NCI-H345 treated with DMSO at 0.1 percent for 48 hours (cell line): Measurements from ENCODE around the gene PGM2.

Source experiments
- DNase-seq: peaks from one replicate; lab custom pipeline; 2025; ENCODE audit not compliant: unreplicated experiment; lab: John Stamatoyannopoulos, UW

The PGM2 gene

DNA sequence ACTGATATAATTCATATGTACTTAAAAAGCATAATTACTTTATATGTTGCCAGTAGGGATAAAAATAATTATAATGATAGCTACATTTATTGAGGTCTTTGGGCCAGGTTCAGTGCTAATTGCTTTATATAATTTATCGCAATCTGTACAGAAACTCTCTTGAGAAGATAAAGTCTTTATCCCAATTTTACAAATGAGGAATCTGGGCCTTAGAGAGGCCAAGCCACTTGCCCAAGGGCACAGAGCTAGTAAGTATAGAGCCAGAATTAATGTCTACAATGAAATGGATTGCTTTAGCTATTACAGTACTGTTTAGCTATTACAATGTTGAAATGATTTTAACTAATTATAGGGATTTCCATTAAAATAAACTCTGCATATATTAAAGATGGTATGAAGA is 33.8 kb downstream of the PGM2 start:
- DNase-seq: no peak

DNA sequence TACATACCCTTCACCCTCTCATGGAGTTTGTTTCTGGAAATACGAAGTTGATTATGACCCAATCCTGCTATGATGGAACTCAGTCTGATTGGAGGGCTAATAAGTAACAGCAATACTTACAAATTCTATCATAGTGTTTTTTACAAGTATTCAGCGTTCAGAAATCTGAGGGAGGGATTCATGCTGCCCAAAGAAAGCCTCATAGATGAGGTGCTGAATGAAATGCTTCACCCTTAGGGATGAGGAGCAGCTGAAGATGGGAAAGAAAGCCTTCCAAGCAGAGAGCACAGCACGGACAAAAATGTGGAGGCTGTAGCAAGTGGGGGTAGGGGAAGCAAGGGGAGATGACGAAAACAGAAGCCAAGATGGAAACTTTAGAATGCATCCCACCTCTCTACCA is 36.5 kb downstream of the PGM2 start:
- no peak for DNase-seq

DNA sequence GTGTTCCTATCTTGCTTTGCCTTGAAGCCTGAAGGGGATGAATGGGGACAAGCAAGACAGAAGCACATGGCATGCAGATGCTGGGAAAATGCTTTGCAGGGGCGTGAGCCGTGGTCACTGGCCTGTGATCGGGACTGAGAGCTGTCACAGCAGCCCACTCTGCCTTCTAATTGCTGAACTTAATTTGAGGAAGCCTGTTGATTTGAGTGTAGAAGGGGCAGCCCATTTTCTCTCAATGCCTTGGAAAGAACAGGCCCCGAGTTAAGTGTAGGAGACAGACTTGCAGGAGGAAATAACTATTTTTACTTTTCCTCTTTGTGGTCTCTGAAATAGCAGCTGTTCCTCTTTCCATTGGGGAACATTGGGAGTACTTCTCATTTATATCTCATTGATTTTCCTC is 38.3 kb downstream of the PGM2 start:
- no peak for DNase-seq

DNA sequence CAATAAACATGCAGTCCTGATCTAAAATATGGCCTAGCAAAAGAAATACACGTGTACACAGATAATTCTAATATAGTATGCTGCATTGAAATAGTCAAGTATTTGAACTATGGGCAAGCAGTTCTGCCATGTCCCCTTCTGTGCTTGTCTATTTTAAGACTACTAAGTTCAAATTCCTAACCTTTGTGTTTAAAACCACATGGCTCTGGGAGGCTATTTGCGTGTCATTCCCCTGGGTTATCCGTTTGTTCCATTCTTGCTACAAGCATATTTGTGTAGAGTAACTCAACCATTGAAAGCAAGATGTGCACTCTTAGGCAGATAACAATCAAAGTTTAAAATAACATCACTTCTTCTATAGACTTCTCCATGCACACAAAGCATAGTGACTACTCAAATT is 39.0 kb downstream of the PGM2 start:
- no peak for DNase-seq

DNA sequence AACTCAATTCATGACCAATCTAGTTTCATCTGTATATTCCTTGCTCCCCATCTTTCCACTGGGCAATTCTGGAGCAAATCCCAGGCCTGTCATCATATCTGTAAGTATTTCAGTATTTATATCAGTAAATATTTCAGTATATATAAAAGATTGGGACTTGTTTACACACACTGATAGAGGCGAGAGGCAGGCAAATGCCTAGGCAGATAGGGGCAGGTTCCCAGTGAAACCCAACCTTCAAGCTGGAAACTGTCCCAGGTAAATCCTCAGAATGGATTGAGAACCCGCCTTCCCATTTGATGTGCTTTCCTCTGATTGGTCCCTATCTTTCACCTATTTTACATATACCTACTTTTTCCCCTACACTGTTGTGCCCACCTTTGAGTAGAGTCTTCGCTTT is 40.6 kb downstream of the PGM2 start:
- no peak for DNase-seq

DNA sequence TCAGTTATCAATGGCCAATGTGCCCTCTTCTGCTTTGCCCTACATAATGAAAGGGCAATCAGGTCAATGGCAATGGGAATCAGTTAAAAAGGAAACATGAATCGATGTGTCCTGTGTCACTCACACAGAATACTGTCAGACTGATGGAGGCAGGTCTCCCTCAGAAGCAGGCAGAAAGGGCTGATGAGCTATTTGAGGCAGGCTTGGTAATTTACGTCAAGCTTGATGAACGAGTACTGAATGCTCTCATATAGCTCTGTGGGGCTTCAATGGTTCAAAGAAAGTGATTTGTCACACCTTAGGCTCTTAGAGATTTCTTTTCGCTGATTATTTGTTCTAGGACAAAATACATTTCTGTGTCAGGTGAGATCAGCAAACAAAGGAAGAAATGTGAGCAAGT is 41.8 kb downstream of the PGM2 start:
- DNase-seq: no peak

DNA sequence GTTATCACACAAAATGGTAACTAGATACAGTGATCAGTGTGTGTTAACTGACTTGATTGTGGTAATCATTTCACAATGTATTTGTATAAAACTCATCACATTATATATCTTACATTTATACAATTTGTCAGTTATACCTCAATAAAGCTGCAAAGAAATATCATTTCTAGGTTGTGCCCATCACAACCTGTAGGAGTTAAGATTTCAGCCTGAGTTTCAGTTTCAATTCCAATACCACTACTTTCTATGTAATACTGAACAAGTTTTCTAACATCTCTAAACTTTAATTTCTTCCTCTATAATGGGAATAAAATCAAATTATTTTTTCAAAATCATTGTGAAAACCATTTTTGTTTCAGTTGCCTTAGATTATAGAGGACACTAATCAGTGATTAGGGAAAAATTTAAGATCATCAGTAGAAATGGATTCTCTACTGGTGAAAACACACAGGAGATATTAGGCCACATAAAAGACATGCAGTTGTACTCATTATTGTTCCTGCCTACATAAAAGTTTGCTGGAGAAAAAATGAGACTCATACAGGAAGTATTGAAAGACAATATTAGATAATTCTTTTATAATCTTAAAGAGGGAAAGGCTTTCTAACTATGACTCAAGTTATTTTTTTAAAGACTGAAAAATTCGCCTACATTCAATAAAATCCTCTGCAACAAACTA is 46.0 kb downstream of the PGM2 start:
- no peak for DNase-seq

DNA sequence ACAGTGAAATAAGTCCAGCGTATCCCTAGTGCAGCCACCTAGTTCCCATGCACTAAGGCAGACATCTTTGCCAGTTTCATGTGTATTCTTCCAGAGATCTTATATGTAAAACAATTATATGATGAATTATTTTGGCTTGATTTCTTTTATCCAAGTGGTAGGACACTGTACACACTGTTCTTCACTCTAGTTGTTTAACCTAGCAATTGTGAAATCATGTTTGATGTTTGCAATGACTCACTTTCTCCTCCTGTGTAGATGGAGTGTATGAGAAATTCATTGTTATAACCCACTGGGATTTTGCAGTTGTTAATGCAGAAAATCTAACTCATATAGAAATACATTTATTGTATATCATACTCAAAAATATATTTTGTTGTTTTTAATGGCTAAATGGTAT is 46.9 kb downstream of the PGM2 start:
- no peak for DNase-seq

DNA sequence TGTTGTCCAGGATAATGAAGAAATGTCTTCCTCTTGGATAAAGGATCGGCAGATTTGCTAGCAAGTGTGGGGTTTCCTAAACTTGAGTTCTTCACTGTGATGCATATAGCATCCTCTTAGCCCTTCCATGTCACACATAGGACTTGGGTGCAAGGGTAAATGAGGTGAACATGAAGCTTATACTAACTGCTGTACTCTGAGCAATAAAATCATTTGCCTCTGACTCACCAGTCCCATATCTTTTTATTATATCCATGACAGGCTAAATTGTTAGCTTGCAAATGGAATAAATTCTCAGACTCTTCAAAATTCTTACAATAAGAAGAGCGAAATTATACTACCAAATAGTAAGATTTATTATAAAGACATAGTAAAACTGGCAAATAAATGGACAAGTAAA is 49.7 kb downstream of the PGM2 start:
- no peak for DNase-seq

DNA sequence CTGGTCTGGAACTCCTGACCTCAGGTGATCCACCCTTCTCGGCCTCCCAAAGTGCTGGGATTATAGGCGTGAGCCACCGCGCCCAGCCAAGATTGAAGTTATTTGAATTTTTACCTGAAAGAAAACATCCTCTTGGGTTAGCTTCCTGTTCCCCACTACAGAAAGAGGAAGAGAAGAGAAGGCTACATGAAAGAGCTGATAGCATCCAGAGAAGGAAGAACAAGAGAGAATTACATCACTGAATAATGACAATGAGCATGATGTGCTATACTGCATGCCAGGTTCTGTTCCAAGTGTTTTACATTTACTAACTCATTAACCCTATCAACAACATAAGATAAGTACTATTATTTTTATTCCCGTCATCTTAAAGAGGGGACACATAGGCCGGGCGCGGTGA is 52.9 kb downstream of the PGM2 start:
- no peak for DNase-seq

DNA sequence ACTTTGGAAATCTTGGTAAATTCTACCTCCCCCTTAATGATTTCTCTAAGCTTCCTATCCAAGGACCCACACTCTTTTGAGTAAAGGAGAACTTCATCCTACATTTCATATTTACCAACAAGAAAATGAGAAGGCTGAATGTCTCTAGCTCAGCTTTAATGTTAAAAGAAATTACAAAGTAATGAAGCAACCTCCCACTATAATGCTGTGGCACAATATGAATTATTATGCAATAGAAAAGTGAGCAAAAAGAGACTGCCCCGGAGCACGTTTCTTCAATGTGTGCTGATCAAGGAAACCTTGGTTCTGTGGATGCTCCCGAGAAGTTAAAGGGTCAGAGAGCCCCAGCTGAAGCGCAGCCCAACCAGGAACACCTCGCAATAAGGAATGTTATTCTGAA is 55.3 kb downstream of the PGM2 start:
- DNase-seq: no peak

DNA sequence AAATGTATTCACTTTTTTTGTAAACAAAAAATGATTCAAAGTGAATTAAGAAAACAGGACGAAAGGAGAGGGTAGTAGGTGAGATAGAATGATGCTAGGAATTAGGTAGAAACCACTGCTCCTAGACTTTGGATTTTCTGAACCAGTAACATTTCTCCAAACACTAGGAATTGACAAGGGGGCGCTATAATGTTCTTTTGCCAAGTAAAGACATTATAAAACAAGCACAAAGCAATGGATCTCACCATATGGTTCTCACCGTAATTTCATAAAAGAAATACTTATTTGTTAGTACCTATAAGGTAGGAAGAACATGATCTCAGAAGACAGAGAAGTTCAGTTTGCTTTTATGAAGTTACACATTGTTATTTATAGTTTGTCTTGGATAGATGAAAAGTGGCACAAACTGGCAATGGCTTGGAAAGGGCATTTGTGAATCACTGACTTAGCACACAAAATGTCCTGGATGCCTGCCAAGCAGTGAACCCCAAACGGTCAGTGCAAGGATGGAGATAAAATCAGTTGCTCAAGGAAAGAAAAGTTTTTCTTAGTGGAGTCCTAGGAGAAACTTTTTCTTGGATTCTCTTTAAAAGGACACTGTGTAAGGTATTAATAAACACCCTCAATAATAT is 56.3 kb downstream of the PGM2 start:
- DNase-seq: no peak

DNA sequence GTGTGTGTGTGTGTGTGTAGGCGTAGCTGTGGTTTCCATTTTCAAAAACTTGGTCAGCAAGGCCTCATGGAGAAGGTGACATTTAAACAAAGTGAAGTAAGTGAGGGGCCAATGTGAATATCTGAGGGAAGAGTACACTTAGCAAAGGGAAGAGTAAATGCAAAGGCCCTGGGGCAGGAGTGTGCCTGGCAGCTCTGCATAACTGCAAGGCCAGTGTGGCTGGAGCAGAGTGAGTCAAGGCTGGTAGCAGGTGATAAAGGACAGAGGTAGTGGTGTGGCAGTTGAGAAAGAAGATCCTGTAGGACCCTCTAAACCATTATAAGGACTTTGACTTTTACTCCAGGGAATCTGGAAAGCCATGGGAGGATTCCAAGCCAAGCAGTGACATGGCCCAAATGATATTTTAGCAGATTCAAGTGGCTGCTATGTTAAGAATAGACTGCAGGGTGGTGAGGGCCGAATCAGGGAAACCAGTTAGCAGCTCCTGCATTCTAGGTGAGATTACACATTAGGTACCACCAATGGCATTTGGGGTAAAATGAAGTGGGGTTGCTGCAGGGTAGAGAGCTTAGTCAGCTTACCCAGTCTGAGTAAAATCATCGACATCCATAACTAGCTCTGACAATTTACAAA is 58.5 kb downstream of the PGM2 start:
- no peak for DNase-seq

DNA sequence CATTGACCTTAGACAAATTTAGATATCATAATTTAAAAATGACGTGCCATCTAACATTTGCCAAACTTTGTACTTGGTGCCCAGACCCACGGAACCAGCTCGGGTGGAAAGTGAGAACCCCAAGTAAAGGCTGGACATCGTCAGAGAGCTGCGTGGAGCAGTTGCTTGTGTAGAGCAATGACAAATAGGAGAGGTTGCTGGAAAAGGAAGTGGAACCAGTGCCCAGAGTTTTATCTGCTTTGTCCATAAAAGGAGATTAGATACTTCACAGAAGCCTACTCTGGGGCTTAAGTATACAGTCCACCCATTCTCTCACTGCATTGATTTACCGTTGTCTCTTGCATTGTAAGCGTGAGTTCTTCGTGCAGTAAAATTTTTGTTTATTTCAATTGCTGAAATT is 59.0 kb downstream of the PGM2 start:
- no peak for DNase-seq

DNA sequence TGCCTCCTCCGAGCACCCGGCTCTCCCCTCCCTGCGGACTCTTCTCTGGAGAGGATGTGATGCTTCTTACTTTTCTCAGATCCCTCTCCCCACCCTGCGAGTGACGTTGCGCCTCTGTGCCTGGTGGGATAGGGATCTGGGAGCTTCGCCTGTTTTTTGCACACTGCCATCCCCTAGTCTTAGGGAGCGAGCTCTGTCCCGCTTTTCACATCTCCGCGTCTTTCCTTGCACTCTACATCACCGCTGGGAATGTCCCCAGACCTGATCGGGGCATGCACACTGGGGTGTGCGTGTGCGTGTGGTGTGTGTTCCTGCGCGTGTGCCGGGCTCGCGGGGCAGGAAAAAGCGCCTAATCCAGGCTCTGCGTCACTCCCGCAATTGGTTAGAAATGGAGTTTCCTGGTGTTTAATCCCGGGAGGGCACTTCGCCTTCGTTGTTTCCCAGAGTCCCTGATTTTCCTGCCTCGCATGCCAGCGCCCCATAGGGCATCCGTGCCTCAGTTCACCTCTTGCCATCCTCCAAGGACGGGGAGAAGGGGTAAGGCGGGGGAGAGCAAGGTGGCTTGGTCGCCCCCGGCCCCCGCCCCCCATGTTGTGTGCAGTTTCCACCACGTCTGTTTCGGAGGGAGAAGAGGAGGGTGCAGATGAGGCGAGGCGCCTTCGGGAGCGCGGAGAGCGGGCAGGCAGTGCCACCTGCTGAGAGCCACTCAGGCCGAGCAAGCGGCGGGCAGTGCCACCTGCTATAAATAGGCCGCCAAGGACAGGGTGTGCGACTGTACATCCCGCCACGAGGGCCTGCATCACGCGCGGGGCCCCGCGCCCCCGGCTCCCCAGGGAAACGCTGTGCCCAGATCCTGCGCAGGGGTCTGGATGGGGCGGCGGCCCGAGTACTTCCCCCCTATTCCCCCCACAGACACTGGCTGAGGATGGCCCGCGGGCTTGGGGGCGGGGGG is 63.6 kb downstream of the PGM2 start:
- no peak for DNase-seq

DNA sequence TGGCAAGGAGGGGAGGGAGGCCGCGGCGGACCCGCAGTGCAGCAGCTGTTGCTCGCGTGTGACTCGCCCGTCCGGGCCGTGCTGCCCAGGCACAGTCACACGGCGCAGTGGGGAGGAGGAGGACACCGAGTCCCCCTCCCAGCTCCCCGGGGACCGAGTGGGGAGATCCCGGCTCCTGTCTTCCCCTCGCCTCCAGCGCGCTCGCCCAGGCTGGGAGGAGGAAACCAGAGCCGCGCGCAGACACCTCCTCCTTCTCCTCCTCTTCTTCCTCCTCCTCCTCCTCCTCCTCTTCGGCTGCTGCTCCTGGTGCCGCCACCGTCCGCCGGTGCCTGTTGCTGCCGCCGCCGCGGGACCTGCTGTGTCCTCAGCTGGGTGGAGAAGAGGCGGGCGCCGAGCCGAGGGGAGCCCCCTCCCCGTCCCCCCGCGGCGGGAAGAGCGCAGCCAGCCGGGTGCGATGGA is 64.3 kb downstream of the PGM2 start, which contains the start of gene TBC1D1:
TSS of gene TBC1D1 (plus strand) at position 284 of the 459 bp plus-strand sequence. CDS start 11,012 bp downstream, outside the sequence.
- no peak for DNase-seq

DNA sequence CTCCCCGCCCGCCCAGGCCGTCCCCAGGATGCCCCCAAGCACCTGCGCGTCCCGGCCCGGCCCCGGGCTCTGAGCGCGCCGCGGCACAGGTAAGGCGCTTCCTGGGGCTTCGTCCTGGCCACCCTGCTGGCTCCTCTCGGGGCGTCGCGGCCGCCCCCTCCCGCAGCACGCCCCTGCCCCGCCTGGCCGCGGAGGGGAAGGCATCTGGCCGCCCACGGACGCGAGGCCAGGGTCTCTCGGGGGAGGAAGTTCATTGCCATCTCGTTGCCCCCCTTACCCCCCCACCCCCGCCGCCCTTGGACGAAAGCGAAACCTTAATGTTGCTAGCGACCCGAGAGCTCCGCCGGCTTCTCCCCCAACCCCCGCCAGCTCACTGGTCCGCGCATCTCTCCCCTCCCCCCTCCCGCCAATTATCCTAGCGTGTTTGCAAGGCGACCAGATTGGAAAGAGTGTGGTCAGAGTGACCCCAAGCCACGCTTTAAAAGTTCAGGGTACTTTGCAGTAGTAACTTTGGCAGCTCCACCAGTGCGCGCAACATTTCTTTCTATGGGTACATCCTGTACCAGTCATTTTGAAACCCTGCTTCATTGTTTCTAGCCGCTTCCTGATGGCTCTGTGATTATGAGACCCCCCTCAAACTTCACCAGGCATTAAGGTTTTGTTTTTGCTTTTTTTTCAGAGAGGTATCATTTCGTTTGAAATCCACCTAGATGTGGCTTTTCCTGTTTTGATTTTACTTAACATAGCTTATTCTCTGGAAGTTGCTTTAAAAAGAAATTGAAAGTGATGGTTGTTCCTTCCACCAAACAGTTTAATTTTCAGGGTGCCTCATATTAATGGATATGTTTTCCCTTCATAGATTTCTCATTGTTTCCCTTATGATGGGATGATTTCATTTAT is 65.0 kb downstream of the PGM2 start:
- DNase-seq: no peak

DNA sequence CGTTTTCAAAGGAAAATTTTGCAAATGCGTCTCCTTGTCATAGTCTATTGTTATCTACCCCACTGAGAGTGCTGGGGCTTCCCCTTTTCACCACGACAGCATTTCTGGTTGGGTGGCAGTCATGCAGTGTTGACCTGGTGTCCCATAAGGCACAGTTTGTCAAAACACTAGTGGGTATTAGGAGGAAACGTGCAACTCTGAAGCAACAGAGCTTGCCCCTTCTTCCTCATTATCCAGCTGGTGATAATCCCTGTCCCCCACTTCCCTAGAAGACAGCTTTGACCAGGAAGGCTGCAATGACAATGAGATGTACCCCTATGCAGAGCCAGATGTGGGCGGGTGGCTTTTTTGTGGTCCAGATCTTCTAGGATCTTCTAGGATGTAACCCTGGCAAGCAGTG is 66.2 kb downstream of the PGM2 start:
- DNase-seq: no peak

DNA sequence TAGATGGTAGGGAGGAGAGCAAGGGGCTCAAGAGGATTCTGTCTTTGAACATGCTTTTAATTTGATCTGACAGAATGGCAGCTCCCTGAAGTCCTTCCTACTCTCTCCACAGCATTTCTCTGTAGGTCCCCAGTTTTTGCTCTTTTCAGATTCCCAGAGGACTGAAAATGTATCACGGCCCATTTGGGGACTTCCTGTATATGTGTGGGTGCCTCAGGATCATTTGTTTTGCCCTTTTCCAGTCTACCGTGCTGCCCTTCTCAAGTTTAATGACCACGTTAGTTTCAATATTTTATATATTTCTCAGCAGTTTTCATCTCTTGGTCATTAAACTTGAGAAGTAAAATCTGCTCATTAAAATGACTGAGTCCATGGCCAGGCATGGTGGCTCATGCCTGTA is 66.7 kb downstream of the PGM2 start:
- DNase-seq: no peak

DNA sequence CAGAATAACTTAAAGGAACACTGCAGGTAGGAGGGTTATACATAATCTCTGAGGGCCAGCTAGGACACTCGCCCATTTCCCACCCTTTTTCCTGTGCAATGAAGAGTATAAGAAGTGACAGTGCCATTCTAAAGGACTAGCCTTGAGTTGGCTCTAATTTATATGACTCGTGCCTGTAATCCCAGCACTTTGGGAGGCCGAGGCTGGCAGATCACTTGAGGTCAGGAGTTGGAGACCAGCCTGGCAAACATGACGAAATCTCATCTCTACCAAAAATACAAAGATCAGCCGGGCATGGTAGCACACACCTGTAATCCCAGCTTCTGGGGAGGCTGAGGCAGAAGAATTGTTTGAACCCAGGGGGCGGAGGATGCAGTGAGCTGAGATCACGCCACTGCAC is 68.8 kb downstream of the PGM2 start:
- no peak for DNase-seq
